GM19023 (cell line): ENCODE data around the gene PMVK.

Source experiments
- ATAC-seq: cut with Tn5 transposase; IDR thresholded peaks from one replicate; pipeline ENCODE4 v1.9.1; 2021; ENCODE audit warnings: mild to moderate bottlenecking, moderate library complexity; ENCODE audit not compliant: unreplicated experiment

The PMVK gene

GRCh38 chr1:154951901-154952657 is 15.6 kb upstream of the PMVK start:
- ATAC-seq: no peak

GRCh38 chr1:154948079-154948478 is 11.6 kb upstream of the PMVK start:
- ATAC-seq: no peak

- no peak for ATAC-seq
Measured at GRCh38 chr1:154945962-154946850, 9.7 kb upstream of the PMVK start.

GRCh38 chr1:154945160-154945961 is 8.8 kb upstream of the PMVK start:
- no peak for ATAC-seq

- ATAC-seq: no peak
Measured at GRCh38 chr1:154944401-154945159, 8.1 kb upstream of the PMVK start.

- ATAC-seq: no peak
Measured at GRCh38 chr1:154943649-154944400, 7.3 kb upstream of the PMVK start.

GRCh38 chr1:154941333-154942013 is 5.0 kb upstream of the PMVK start:
- ATAC-seq: no peak

GRCh38 chr1:154940651-154941194 is 4.2 kb upstream of the PMVK start:
- ATAC-seq: no peak

- no peak for ATAC-seq
Measured at GRCh38 chr1:154940213-154940560, 3.7 kb upstream of the PMVK start.

- ATAC-seq: no peak
Measured at GRCh38 chr1:154938604-154939399, 2.3 kb upstream of the PMVK start.

GRCh38 chr1:154937988-154938386 is 1.5 kb upstream of the PMVK start:
- ATAC-seq: no peak

- ATAC-seq: peak; percentile 59
Measured at GRCh38 chr1:154937085-154937987, 817 bp upstream of the PMVK start.

GRCh38 chr1:154935749-154936554 is 567 bp downstream of the PMVK start:
- ATAC-seq: no peak

GRCh38 chr1:154934358-154934948 is 2.1 kb downstream of the PMVK start:
- no peak for ATAC-seq

GRCh38 chr1:154931940-154932487 is 4.5 kb downstream of the PMVK start:
- no peak for ATAC-seq

GRCh38 chr1:154926201-154926600 is 10.3 kb downstream of the PMVK start:
- ATAC-seq: no peak
